GM18870 (cell line): Measurements from ENCODE around the gene CSNK1D.

Experiments
- ATAC-seq: cut with Tn5 transposase; IDR thresholded peaks from one replicate; pipeline ENCODE4 v1.9.1; 2021; ENCODE audit warnings: moderate library complexity; ENCODE audit not compliant: unreplicated experiment

CSNK1D gene

DNA sequence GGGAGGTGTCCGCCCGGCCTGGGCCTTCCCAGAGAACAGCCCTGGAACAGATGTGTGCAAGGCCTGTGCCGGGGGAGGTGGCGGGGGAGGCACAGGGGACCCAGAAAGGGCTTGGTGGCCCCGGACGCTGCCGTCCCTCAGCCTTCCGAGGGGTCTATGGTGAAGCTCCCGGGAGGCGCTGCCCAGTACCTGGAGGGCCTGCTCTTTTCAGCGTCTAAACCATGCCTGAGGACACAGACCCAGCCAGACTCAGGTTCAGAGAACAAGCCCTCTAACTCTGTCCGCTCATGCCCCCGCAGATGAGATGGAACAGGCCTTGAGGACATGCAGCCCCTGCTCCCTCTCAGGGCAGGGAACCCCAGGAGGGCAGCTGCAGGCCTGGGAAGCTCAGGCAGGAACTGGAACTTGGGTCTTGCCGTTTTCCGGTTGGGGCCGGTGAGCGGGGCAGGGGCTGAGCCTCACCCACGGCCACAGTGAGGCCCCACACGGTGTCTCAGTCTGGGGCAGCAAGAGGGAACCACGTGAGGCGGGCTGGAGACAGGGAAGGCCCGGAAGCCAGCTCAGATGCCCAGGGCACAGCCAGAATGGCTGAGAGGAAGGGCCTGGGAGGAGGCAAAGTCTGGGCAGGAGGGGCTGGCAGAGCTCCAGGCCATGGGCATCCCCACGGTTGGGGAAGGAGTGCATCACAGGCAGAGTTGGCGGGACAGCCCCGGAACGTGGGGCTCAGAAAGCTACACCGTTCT, 32.1 kb downstream of the CSNK1D start:
- ATAC-seq = no peak

DNA sequence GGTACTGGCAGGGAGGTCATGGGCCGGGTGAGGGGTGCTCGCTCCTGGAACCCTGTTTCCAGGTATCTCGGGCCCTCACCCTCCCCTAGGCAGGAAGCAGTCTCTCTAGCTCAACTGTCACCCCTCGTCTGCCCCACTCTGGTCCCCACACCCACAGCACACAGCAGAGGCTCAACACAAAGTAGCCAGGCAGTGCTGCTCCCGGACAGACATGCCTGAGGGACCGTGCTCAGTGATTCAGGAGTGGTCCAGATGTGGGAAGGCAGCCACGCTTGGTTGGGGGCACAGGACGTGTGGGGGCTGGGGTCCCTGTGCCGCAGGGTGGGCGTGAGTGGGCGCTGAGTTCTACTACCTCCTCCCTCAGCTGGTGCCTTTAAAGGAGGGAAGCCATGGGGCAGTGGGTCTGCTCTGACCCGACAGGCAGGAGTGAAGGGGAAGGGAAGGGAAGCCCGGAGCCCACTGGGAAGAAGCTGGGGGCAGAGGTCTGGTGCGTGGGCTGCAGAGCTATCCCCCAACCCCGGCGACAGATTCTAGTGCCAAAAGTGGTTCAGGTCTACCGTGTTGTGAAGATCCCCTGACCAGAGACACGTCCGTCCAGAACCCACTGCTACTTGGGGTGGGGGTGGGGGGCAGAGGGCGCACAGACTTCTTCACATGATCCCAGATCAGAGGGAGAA, 32.9 kb downstream of the CSNK1D start:
- ATAC-seq = no peak

DNA sequence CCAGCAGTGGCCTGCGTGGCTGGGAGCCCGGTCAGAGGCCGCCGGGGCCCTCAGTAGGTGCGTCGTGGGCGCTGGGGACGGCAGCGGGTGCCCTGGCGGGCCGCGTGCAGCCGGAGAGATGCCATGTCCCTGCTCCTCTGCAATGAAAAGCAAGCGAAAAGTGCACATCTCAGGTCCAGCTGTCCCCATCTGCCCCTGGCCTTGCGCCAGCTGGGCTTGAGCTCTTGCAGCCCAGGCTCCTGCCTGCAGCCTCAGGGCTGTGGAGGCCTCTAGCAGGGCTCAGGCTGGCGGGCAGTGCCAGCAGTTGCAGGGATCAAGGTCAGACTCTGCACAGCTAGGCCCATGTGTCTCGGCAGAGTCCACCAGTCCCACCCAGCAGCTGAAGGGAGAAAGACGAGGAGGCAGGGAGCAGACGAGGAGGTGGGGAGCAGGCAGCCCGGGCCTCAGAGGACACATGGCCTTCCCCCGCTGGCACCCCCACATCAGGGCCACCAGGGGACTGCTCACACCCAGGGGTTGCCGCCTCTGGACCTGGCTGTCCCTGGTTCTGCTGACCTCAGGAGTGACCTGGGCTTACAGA, 33.5 kb downstream of the CSNK1D start:
- ATAC-seq = no peak

DNA sequence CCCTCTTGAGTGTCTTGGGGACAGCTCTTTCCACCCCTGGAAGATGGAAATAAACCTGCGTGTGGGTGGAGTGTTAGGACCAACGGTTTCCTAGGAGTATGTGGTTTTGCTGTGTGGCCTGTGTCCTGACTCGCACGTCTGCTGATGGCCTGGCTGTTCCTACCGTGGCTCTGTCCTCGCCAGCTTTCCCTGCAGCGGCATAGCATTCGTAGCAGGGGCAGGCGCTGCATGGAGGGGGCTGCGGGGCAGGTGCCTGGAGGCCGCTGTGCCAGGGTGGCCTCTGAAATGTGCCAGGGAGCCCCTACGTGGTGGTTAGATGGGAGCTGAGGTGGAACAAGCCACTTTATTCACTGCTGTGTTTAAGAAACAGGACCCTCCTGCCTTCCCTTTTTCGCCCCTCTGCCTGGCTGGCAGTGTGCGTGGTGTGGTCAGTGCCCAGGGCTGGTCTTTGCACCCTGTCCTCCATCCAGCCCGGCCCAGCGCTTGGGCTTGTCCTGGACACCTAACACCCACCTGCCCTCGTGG, 34.0 kb downstream of the CSNK1D start:
- ATAC-seq = no peak

DNA sequence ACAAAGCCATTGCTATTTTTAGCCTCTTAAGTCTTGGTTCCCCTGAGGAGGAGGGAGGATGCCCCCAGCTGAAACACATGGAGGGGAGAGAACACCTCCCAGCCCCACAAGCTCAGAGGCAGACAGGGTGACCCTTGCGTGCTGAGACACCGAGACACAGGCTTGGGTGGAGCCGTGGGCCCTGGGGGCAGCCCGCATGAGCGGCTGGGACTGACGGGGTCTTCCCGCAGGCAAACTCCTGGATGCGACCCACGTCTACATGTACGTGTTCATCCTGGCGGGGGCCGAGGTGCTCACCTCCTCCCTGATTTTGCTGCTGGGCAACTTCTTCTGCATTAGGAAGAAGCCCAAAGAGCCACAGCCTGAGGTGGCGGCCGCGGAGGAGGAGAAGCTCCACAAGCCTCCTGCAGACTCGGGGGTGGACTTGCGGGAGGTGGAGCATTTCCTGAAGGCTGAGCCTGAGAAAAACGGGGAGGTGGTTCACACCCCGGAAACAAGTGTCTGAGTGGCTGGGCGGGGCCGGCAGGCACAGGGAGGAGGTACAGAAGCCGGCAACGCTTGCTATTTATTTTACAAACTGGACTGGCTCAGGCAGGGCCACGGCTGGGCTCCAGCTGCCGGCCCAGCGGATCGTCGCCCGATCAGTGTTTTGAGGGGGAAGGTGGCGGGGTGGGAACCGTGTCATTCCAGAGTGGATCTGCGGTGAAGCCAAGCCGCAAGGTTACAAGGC, 34.9 kb downstream of the CSNK1D start:
- ATAC-seq = no peak

DNA sequence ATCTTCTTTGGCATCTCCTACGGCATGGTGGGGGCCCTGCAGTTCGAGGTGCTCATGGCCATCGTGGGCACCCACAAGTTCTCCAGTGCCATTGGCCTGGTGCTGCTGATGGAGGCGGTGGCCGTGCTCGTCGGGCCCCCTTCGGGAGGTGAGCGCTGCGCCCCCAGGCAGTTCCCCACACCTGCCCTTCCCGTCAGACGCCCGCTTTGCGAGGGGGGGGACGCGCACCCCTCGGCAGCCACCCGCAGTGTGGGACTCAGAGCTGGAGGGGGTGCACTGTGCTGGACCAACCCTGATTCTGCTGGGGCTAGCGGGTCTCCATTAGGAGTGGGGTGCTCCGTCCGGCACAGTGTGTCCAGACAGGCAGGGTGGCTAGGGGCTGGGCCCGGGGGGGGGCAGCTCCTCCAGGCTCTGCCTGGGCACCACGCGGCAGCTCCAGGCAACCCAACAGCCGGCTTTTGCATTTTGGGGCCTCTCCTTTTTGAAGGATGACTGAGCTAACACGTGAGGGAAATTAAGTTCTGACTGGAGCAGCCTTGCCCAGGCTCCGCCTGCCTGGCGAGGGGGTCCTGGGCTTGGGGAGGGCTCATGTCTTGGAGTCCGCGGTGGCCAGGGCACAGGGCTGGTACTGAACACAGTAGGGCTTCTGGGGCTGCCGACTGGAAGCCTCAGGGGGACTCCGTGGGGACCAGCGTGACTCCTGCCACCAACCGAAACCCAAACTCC, 35.6 kb downstream of the CSNK1D start:
- no peak for ATAC-seq

DNA sequence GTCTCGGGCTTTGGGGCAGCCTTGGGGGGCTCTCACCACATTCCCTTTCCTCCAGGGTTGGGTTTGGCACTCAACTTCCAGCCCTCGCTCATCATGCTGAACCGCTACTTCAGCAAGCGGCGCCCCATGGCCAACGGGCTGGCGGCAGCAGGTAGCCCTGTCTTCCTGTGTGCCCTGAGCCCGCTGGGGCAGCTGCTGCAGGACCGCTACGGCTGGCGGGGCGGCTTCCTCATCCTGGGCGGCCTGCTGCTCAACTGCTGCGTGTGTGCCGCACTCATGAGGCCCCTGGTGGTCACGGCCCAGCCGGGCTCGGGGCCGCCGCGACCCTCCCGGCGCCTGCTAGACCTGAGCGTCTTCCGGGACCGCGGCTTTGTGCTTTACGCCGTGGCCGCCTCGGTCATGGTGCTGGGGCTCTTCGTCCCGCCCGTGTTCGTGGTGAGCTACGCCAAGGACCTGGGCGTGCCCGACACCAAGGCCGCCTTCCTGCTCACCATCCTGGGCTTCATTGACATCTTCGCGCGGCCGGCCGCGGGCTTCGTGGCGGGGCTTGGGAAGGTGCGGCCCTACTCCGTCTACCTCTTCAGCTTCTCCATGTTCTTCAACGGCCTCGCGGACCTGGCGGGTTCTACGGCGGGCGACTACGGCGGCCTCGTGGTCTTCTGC, 36.3 kb downstream of the CSNK1D start:
- ATAC-seq = no peak

DNA sequence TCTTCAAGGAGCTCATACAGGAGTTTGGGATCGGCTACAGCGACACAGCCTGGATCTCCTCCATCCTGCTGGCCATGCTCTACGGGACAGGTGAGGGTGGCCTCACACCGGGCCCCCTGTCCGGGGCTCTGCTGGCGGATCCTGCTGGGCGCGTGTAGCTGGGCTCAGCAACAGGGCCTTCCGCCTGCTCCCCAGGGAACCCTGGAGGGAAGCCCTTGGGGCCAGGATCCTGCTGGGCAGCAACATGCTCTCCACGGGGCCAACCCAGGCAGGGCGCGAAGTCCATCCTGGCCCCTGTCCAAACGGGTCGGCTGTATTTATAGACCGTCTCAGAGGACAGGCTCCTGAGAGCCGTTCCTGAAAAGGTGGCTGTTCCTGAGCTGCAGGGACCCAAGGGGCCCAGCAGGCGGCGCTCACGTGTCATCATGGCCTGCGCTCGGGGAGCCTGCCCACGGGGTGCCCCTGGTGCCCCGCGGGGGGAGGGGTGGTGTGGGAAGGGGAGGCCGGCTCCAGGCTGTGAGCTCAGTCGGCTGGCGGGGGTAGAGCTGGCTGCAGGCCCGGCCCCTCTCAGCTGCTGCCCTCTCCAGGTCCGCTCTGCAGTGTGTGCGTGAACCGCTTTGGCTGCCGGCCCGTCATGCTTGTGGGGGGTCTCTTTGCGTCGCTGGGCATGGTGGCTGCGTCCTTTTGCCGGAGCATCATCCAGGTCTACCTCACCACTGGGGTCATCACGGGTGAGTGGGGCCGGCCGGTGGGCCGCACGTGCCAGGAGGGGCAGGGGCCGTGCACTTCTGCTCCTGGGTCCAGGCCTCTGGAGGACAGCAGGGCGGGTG, 37.1 kb downstream of the CSNK1D start:
- ATAC-seq = no peak

DNA sequence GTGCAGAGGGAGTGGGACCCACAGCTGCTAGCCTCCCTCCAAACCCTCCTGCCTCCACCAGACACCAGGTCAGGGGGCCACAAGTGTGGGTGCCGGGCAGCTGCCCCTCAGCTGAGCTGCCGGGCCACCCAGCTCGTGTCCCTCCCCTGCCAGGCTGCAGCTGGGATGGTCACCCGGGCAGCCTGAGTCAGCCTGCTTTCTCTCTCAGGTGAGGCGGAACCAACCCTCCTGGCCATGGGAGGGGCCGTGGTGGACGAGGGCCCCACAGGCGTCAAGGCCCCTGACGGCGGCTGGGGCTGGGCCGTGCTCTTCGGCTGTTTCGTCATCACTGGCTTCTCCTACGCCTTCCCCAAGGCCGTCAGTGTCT, 37.7 kb downstream of the CSNK1D start:
- no peak for ATAC-seq

DNA sequence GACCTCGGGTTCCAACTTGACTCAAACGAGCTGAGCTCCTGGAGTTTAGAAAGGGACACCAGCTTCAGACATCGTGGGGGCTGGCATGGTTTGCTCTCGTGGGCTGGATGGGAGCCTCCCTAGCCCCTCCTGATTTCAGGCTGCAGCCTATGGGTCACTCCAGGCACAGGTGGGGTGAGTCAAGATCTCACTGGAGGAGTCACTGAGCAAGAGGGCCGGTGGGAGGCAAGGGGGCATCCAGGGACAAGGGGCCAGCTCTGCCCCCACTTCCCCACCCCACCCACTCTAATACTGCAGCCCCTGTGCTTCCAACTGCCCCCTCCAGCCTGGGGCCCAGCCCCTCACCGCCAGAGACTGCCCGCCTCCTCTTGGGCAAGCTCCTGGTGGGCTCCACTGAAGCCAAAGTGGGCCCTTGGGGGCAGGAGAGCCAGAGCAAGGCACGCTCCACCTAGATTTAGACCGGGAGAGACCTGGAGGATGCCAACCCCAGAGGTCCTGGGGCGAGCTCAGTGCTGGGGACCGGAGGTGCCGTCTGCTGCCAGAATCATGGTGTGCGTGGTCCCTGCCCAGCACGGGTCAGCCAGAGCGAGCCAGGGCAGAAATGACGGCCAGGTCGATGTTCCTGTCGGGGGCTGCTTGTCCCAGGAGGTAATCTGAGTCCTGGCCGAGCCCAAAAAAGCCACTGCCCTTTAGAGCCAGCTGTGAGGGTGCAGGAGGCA, 38.3 kb downstream of the CSNK1D start:
- no peak for ATAC-seq

DNA sequence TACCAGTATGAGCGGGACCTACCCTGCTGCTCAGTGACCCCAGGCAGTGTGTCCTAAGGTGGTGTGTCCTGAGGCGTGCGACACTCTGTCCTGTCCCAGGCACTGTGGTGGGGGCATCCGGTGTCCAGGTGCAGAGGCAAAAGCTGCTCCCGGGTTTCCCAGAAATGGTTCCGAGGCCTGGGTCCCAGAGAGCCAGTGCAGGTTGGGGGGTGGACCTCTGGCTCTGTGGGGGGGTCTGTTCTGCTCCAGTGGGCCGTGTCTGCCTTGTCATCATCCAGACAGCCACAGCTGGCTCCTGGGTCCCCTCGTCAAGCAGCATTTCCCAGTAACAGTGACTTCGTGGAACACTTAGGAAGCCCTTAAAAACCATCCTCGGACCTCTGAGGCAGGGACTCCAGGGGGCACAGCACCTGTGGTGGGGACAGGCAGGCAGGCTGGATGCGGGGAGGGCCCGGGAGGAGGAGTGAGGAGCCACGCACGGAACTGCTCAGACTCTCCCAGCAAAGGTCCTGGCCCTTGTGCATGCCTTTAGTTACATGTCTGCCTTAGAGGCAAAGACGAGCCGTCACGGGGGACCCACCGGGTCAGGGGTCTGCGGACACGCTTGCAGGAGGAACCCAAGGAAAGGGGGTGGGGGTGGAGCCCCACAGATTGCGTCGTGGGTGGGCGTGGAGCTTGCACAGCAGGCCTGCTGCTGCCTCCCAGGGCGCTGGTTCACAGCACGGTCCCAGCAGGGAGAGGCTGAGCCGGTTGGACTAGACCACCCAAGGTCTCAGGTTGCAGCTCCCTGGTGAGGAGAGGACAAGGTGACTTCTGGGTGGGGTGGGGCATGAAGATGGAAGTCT, 39.1 kb downstream of the CSNK1D start:
- ATAC-seq = no peak

DNA sequence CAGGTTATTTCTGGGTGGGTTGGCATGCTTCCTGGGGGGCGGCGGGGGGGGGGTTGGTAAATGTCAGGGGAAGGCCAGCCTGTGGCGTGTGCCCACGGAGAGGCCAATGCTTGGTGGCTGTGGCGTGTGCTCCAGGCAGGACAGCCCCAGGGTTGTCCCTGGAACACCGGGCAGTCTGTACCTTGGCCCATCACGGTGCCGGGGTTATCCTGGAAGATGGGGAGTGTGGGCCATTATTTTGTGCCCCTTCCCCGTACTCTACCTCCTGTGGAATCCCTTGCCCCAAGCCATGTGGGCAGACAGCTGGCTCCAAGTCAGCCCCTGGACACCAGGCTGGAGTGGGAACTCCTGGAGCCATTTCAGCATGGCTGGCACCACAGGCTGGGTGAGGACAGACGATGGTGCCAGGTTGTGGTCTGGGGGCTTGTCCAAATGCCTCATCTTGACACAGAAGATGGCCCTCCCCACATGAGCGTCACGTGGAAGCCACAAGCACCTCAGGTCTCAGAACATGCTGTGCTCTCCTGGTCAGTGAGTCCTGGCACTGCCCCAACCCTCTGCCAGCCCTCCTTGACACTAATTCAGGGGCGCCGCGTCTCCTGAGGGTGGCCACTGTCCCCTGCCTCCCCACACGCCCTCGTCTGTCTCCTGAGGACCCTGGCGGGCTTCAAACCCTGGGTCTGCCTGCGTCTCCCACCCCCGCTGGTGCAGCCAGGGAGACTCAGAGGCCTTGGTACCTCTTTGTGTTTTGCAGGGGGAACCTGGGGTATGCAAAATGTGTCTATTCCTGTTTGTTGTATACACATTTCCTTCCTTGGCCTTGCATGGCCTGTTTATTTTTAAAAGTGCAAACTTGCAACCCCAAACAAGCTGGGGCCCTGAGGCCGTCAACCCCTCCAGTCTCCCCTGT, 40.4 kb downstream of the CSNK1D start:
- no peak for ATAC-seq

DNA sequence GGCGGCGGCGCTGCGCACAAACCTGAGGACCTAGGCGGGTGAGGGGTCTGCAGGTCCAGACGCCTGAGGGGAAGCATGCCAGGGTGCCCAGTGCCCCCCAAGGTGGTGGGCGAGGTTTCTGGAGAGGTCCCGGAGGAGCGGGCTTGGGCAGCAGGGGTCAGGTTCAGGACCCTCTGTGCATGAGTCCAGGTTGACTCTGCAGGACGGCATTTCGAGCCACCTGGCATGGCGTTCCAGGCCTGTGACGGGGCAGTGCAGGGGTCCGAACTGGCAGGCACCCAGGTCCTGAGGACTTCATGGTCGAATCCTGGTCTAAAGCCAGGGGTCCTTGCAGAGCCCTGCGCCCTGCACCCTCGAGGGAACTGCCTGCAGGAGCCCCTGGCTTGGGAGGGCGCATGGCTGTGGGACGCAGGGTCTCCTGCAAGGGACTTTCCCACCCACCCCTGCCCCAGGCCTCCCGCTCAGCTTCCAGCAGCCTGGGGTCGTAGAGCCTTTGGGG, 41.1 kb downstream of the CSNK1D start:
- ATAC-seq = no peak

DNA sequence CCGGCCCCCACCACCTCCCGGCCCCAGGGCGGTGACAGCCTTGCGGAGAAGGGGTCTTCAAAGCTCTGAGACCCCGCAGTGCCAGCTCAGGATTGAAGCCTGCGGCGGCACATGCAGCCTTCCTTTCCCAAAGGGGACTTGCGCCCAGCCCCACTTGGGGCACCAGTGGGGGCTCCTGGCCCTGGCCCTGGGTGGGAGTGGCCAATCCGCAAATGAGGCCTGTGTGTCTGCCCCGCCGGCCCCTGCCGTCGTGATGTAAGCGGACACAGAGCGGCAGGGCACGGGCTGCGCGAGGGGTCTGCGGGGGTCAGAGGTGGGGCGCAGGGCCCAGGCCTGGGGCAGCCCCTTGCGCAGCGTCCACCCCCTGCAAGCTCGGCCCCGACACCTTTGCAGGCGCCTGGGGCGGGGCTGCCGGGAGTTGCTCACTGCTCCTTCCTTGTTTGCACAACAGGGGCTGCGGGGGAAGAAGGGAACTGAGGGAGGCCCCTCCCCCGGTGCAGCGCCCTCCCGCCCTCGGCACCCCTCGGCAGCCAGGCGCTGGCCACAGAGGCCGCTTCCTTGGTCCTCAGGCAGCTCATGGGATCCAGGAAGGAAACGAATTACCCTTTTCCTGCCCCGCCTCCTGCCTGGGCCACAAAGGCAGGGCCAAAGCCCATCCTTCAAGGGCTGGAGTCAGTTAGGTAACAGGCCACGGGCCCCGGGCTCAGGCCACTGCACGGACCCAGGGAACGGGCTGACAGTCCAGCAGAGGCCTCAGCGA, 41.8 kb downstream of the CSNK1D start:
- ATAC-seq = no peak

DNA sequence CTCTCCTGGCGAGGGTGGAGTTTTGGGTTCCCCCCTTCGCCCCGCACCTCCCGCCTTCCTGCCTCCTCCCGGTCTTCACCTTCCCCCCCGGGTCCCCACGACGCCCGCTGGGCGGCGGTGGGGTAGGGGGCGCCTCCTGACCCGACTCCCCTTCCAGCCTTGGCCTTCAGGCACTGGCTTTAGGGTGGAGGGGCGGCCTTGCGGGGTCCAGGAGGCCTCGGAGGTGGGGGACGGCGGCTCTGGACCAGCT, 42.3 kb downstream of the CSNK1D start:
- ATAC-seq = no peak

DNA sequence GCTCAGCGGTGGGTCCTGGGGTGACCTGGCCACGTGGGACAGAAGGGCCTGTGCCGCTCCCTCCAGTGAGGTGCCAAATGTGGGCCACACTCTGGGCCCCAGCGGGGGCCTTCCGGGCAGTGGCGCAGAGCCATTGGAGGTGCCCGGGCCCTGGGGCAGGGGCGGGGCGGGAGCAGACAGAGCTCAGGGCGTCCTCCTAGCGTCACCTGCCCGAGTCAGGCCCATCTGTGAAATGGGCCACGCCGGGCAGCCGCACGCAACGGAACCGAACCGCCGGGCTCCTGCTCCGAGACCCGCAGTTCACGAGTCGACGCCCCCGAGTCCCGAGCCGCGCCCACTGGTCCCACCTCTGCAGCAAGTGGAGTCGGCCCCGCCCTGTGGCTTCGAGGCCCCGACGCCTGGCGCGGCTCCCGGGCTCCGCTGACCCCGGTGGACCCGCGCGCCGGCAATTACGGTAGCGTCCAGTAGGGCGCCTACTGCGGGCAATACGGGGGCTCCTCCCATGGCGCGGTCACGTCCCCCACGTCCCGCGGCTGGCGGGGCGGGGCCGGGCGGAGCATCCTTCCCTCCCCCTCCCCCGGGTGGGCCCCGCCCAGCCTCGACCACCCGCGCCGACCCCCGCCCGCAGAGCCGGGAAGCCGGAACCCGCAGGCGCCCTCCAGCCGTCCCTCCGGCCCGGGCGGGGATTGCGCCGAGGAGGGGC, 42.7 kb downstream of the CSNK1D start:
- ATAC-seq = no peak
